GM12878 (cell line): ENCODE data around the gene TLE2. TPM values are rescaled to one million over a fixed set of nuclear protein-coding genes. Genes with fewer than 3 reads are reported as not detected.

ENCODE experiments used
- CBX3 ChIP-seq: fragments of 200-600 bp; sonication (generic); IDR thresholded peaks from 2 replicates; pipeline ENCODE4 v1.6.1; 2016; ENCODE audit warnings: low read depth, borderline replicate concordance
- IKZF2 ChIP-seq, 2 experiments: fragments of 450-650 bp; IDR thresholded peaks; 2 replicates each; pipeline ENCODE4 v1.6.1; 2017; ENCODE audit warnings: mild to moderate bottlenecking in 2 of 2, moderate library complexity in 2 of 2
- IRF4 ChIP-seq: IDR thresholded peaks from 2 replicates; pipeline ENCODE4 v1.6.1; 2011; ENCODE audit warnings: low read depth, low read length
- IRF5 ChIP-seq: fragments of 450-650 bp; IDR thresholded peaks from 2 replicates; pipeline ENCODE4 v1.6.1; 2017; ENCODE audit warnings: borderline replicate concordance
- JUNB ChIP-seq: IDR thresholded peaks from 2 replicates; pipeline ENCODE4 v1.6.1; 2016; ENCODE audit warnings: antibody characterized with exemption, mild to moderate bottlenecking
- KAT2A ChIP-seq: conservative IDR thresholded peaks from 2 replicates; pipeline ENCODE4 v1.6.1; 2011; ENCODE audit warnings: low read depth, low read length; ENCODE audit not compliant: control insufficient read depth
- LARP7 ChIP-seq: fragments of 450-650 bp; IDR thresholded peaks from 2 replicates; pipeline ENCODE4 v1.6.1; 2017; ENCODE audit warnings: mild to moderate bottlenecking
- MEF2A ChIP-seq: IDR thresholded peaks from 2 replicates; pipeline ENCODE4 v1.6.1; 2011; ENCODE audit warnings: low read depth, mild to moderate bottlenecking, low read length, moderate library complexity; ENCODE audit not compliant: insufficient read depth
- NR2F1 ChIP-seq: fragments of 450-650 bp; conservative IDR thresholded peaks from 2 replicates; pipeline ENCODE4 v1.6.1; 2017; ENCODE audit warnings: mild to moderate bottlenecking
- RCOR1 ChIP-seq: conservative IDR thresholded peaks from 2 replicates; pipeline ENCODE4 v1.6.1; 2012; ENCODE audit warnings: low read depth, low read length, improper control_type of control experiment
- SIX5 ChIP-seq: IDR thresholded peaks from 2 replicates; pipeline ENCODE4 v1.6.1; 2011; ENCODE audit warnings: mild to moderate bottlenecking, low read depth, low read length, moderate library complexity; ENCODE audit not compliant: severe bottlenecking
- SKIL ChIP-seq: fragments of 450-650 bp; IDR thresholded peaks from 2 replicates; pipeline ENCODE4 v1.6.1; 2017; ENCODE audit warnings: mild to moderate bottlenecking, low read depth, inconsistent platforms; ENCODE audit not compliant: poor library complexity, severe bottlenecking
- SP1 ChIP-seq: IDR thresholded peaks from one replicate; pipeline ENCODE4 v1.6.1; 2011; ENCODE audit warnings: low read depth, low read length
- SUPT20H ChIP-seq: IDR thresholded peaks from 2 replicates; pipeline ENCODE4 v1.6.1; 2011; ENCODE audit warnings: low read depth, mild to moderate bottlenecking, low read length, moderate library complexity, borderline replicate concordance; ENCODE audit not compliant: control insufficient read depth
- SUZ12 ChIP-seq: fragments of 200-600 bp; sonication (generic); IDR thresholded peaks from one replicate; pipeline ENCODE4 v1.6.1; 2018; ENCODE audit warnings: antibody characterized with exemption, mild to moderate bottlenecking; ENCODE audit not compliant: unreplicated experiment
- ZBED1 ChIP-seq: IDR thresholded peaks from 2 replicates; pipeline ENCODE4 v1.6.1; 2016; ENCODE audit warnings: borderline replicate concordance
- ZNF687 ChIP-seq: fragments of 450-650 bp; IDR thresholded peaks from 2 replicates; pipeline ENCODE4 v1.6.1; 2017; ENCODE audit warnings: mild to moderate bottlenecking, moderate library complexity
- polyA plus RNA-seq, 11 experiments: library from polyadenylated mRNA; depleted of rRNA in 4 of 11; unstranded in 6 of 11; stranded (reverse) in 5 of 11; fragments of >200 nt; fragmentation: Nextera tagmentation in 4 of 11; fragmentation: Illumina TruSeq in 1 of 11; extraction: Ambion mirVana in 4 of 11; extraction: Trizol in 1 of 11; gene quantifications; 1 replicate in 1 of 11; 2 replicates in 10 of 11; pipeline versions ENCODE4 v1.2.1 to v1.2.3, GENCODE V29; 2011 to 2016; ENCODE audit warnings: inconsistent platforms in 2 of 11, missing spikeins in 2 of 11, low read depth in 1 of 11
- total RNA-seq, 4 experiments: library from RNA; depleted of rRNA in 3 of 4; stranded (reverse); fragments of >200 nt in 3 of 4; fragmentation: Illumina TruSeq in 1 of 4; extraction: Trizol in 1 of 4; gene quantifications; 2 replicates each; pipeline versions ENCODE4 v1.2.1 to v1.2.3, GENCODE V29; 2013 to 2021
- TF ChIP-seq, protein P1 (sequence below): fragments of 450-650 bp; IDR thresholded peaks from 2 replicates; pipeline ENCODE4 v1.6.1; 2017; ENCODE audit warnings: mild to moderate bottlenecking
- TF ChIP-seq, protein P2 (sequence below): IDR thresholded peaks from 2 replicates; pipeline ENCODE4 v1.6.1; 2012; ENCODE audit warnings: low read depth, low read length, improper control_type of control experiment

The TLE2 gene
- total and polyA plus RNA-seq, 10 of the 15 experiments (the other 5 are each of a cell fraction or from before 2014, with no cell fraction given) = 0.05 to 0.21 (median 0.11) TPM; not detected in 5

- TF ChIP-seq, protein P1, sequence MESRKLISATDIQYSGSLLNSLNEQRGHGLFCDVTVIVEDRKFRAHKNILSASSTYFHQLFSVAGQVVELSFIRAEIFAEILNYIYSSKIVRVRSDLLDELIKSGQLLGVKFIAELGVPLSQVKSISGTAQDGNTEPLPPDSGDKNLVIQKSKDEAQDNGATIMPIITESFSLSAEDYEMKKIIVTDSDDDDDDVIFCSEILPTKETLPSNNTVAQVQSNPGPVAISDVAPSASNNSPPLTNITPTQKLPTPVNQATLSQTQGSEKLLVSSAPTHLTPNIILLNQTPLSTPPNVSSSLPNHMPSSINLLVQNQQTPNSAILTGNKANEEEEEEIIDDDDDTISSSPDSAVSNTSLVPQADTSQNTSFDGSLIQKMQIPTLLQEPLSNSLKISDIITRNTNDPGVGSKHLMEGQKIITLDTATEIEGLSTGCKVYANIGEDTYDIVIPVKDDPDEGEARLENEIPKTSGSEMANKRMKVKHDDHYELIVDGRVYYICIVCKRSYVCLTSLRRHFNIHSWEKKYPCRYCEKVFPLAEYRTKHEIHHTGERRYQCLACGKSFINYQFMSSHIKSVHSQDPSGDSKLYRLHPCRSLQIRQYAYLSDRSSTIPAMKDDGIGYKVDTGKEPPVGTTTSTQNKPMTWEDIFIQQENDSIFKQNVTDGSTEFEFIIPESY = no peak
- TF ChIP-seq CBX3 (no peak), RCOR1 (no peak), SUZ12 (no peak), NR2F1 (peak; percentile 99), JUNB (no peak), LARP7 (0 out of 2 replicates have a peak, but pooled peaks have one; percentile 50), SUPT20H (no peak), SKIL (peak; percentile 27), IKZF2 (IDR thresholded peaks at IDR 0.05) (0 out of 4 replicates have a peak, but pooled peaks of 1 of the 2 experiments have one; percentile 7), SP1 (peak; percentile 93), MEF2A (no peak), ZNF687 (peak; percentile 71), KAT2A (no peak), SIX5 (peak; percentile 9), IRF5 (no peak), ZBED1 (no peak), IRF4 (no peak)
- TF ChIP-seq, protein P2, sequence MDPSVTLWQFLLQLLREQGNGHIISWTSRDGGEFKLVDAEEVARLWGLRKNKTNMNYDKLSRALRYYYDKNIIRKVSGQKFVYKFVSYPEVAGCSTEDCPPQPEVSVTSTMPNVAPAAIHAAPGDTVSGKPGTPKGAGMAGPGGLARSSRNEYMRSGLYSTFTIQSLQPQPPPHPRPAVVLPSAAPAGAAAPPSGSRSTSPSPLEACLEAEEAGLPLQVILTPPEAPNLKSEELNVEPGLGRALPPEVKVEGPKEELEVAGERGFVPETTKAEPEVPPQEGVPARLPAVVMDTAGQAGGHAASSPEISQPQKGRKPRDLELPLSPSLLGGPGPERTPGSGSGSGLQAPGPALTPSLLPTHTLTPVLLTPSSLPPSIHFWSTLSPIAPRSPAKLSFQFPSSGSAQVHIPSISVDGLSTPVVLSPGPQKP = peak; percentile 97
Measured at GRCh38 chr19:2950286-2951124, 78.6 kb downstream of the TLE2 start (continued).
